Measurements from ENCODE around the gene IGSF9B.

IGSF9B gene

GRCh38 chr11:133953999-133954398 is 2.8 kb downstream of the IGSF9B start:
- DNase-seq (ENCODE audit: low read depth in 2 of 2): no peak

- no peak for DNase-seq (ENCODE audit: low read depth in 2 of 2)
Observed at GRCh38 chr11:133953547-133953946, 3.2 kb downstream of the IGSF9B start.

- DNase-seq (ENCODE audit: low read depth in 2 of 2): no peak
Observed at GRCh38 chr11:133952199-133953190, 4.3 kb downstream of the IGSF9B start.

GRCh38 chr11:133951327-133952198 is 5.2 kb downstream of the IGSF9B start:
- no peak for DNase-seq (ENCODE audit: low read depth in 2 of 2)

DNA sequence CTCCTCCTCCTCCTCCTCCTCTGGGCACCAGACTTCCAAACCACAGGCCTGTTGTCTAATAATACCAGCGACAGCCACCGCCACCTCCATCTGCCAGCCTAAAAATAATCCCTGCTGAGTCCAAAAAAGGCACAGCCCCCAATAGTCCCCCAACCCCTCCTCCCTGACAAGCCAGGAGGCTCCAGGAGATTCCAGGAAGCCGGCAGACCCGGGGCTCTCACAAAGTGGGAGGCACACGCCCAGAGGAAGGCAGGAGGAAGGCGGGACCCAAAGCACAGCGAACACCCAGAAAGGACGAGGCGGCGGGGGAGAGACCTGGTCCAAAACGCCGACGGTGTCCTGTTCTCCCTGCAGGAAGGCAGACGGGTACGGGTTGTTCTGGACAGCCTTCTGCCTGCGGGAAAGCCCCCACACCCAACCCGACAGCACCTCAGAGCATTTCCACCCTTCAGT is 5.9 kb downstream of the IGSF9B start:
- DNase-seq (ENCODE audit: low read depth in 2 of 2): no peak

DNA sequence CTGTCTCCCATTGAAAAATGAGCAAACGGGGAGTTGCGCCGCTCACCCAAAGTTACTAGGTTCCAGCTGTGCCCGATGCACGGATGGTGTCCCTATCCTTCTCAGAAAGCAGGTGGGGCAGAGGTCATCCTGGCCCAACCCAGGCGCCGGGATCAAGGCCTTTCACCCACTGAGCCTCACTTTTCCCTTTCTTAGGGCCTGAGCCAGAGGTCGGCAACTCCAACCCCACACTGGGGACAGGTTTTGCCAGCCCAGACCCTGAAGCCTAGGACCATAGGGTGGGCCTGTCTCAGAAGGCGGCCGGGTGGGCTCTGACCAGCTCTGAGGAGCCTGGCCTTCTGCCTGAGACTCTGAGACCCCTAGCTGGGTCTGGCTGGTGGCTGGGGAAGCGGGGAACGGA is 6.3 kb downstream of the IGSF9B start:
- DNase-seq (ENCODE audit: low read depth in 2 of 2): no peak

DNA sequence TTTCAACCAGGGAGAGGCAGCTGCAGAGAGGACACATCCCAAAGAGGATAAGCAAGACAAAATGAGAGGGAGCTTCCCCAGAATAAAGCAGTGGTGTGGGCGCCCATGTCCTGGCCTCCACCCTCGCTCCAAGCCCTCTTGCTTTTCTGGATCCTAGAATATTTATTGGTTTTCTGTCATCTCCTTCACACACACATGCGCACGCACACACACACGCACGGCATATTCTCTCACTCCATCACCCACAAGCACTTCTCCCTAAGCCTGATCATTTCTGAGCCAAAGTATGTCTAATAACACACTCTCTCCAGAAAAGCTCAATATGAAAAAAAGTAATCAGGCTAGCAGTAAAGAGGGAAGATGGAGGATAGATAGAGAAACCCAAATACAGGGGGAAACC is 7.6 kb downstream of the IGSF9B start:
- DNase-seq (ENCODE audit: low read depth in 2 of 2): no peak

- DNase-seq (ENCODE audit: low read depth in 2 of 2): no peak
Observed at GRCh38 chr11:133948711-133949110, 8.1 kb downstream of the IGSF9B start.

GRCh38 chr11:133947321-133947756 is 9.4 kb downstream of the IGSF9B start:
- no peak for DNase-seq (ENCODE audit: low read depth in 2 of 2)

DNA sequence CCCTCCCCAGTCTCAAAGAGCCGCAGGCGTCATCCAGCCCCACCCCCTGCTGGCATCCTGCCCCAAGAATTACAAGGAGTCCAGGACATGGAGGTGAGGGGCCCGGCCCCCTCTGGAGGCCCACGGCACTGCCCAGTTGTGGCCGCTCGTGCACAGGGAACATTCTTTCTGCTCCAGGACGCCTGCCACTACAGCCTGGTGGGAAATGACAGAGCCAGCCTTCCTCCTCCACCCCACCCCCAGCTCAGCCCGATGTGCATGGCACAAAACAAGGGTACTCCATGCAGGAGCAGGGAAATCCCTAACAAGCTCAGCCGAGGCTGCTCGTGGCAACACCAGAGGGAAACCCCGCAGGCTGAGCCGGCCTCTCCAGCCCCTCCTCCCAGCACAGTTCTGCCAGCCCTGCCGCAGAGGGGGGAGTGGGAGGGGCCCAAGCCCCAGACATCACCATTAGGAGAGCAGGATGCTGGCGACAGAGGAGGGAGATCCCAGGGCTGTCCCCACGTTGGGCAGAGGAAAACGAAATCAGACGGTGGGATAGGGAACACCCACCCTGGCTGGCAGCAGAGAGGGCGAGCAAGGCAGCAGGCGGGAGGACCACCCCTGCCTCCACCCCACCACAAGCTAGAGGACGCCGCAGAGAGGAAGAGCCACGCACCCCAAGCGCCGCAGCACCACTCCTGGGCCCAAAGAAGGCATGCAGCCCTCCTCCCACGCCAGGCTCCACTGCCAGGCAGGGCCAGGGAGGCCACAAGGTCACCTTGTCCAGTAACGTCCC is 10.0 kb downstream of the IGSF9B start:
- no peak for DNase-seq (ENCODE audit: low read depth in 2 of 2)

GRCh38 chr11:133946051-133946450 is 10.7 kb downstream of the IGSF9B start:
- no peak for DNase-seq (ENCODE audit: low read depth in 2 of 2)

- peak; percentile 46 to 68 for DNase-seq (ENCODE audit: low read depth in 2 of 2)
Observed at GRCh38 chr11:133945087-133945974, 11.4 kb downstream of the IGSF9B start.

GRCh38 chr11:133943950-133944698 is 12.6 kb downstream of the IGSF9B start:
- no peak for DNase-seq (ENCODE audit: low read depth in 2 of 2)

GRCh38 chr11:133942577-133942976 is 14.2 kb downstream of the IGSF9B start:
- DNase-seq (ENCODE audit: low read depth in 2 of 2): no peak

DNA sequence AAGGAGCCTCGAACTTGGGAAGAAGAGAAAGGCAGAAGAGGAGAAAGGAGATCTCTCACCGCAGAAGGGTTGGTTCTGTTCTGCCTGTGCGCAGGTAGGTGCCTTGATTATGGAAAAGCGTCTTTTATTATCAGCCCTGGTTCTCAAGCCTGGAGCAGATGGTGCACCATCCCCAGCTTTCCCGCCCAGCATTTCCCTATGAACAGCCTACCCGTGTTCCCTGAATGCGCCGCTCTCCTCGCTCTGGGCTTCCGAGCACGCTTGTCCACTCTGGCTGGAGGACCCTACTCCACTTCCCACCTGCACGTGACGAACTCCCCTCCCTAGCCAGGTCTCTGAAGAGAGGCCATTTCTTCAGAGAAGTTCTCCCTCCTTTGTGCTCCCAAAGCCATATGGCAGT is 15.2 kb downstream of the IGSF9B start:
- DNase-seq (ENCODE audit: low read depth in 2 of 2): no peak

GRCh38 chr11:133940034-133940433 is 16.7 kb downstream of the IGSF9B start:
- no peak for DNase-seq (ENCODE audit: low read depth in 2 of 2)

GRCh38 chr11:133939558-133939957 is 17.2 kb downstream of the IGSF9B start:
- DNase-seq (ENCODE audit: low read depth in 2 of 2): no peak

DNA sequence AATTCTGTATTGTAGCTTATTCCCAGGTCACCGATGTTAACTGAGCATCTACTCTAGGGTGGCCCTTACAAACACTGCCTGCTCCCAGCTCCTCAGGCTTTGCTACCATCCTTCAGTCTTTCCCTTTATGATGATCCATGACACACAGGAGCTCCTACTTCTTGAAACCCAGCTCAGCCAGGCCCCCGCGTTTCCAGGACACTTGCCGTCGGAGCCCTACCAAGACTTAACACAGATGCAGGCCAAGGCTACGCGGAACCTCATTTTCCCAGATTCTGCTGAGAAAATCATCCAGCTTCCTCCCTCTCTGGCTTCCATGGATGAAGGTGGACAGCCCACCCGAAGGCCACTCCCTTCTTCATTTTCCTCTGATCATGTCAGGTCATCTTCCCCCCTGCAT is 18.6 kb downstream of the IGSF9B start:
- no peak for DNase-seq (ENCODE audit: low read depth in 2 of 2)

GRCh38 chr11:133937468-133937867 is 19.3 kb downstream of the IGSF9B start:
- DNase-seq (ENCODE audit: low read depth in 2 of 2): no peak

DNA sequence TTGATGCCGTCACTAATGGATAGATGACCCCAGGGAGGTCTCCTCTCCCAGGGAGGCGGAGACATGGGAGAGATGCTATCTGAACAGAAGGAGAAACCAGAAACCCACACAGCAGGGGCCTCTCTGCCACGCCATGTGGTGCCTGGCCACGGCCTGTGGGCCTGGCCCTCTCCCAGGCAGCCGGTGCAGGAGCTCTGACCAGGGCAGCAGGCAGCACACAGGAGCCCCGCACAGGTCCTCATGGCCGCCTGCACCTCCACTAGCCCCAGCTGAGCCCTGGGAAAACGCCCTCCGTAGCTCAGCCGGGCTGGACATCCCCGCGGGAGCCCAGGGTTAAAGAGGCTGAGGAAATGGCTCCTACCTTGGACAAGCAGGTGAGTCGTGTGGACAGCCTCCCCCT is 19.8 kb downstream of the IGSF9B start:
- no peak for DNase-seq (ENCODE audit: low read depth in 2 of 2)

All from stimulated activated CD8-positive, alpha-beta memory T cell treated with anti-CD3 and anti-CD28 coated beads, Interleukin-2, amount 100 ng/mL, for 1 hour (primary cell).